ENCODE data around the gene GDE1. TPM values are rescaled to one million over a fixed set of nuclear protein-coding genes. Genes with fewer than 3 reads are reported as not detected.

Gene GDE1
- total RNA-seq, 1 experiment from 2014 or later = 48.7 TPM

GRCh38 chr16:19463468-19464315, 58.2 kb downstream of the GDE1 start:
- no peaks in the 10 kb centered on the region for H3K9me3 ChIP-seq
- H3K36me3 ChIP-seq (ENCODE audit: control insufficient read depth, insufficient read depth, low read length) = no peaks in the 10 kb centered on the region
- H3K27me3 ChIP-seq (replicated peaks; ENCODE audit: control insufficient read depth, insufficient read depth, low read length) = no peaks in the 10 kb centered on the region
- TF ChIP-seq CTCF (IDR thresholded peaks at IDR 0.05; ENCODE audit: insufficient read depth in 1 of 2, low read depth in 1 of 2, low read length in 1 of 2, severe bottlenecking in 1 of 2, unreplicated experiment in 1 of 2) = no peak
- H3K27ac Mint-ChIP-seq (ENCODE audit: unreplicated experiment) = no peak overlapping the region
- POLR2A ChIA-PET = no interaction called here
- H3K4me1 ChIP-seq = no peaks in the 10 kb centered on the region
- BruUV-seq (replicated peaks) = no TSS peak
- H3K4me3 ChIP-seq (ENCODE audit: low read depth, low read length) = no peak overlapping the region
- CTCF ChIA-PET = no interaction called here
- no peak for DNase-seq
- no peaks in the 10 kb centered on the region for H3K4me1 Mint-ChIP-seq (ENCODE audit: low read depth, unreplicated experiment)
- no peak overlapping the region for H3K4me3 Mint-ChIP-seq (ENCODE audit: unreplicated experiment)
- no peaks in the 10 kb centered on the region for H3K36me3 Mint-ChIP-seq (ENCODE audit: insufficient read depth, unreplicated experiment)
- peaks cover 2% of the 10 kb centered on the region for H3K27me3 Mint-ChIP-seq (ENCODE audit: insufficient read depth, unreplicated experiment)
- intact Hi-C loops (cut with micrococcal nuclease; ENCODE audit: unreplicated experiment) = no loop called here
- no peaks in the 10 kb centered on the region for H3K9me3 Mint-ChIP-seq (ENCODE audit: unreplicated experiment)

GRCh38 chr16:19460397-19460796, 61.5 kb downstream of the GDE1 start:
- ChIA-PET CTCF (no interaction called here), POLR2A (no interaction called here)
- Histone ChIP-seq H3K27me3 (replicated peaks; ENCODE audit: control insufficient read depth, insufficient read depth, low read length) (no peaks in the 10 kb centered on the region), H3K9me3 (no peaks in the 10 kb centered on the region), H3K36me3 (ENCODE audit: control insufficient read depth, insufficient read depth, low read length) (no peaks in the 10 kb centered on the region), H3K4me1 (no peaks in the 10 kb centered on the region), H3K4me3 (ENCODE audit: low read depth, low read length) (no peak overlapping the region)
- Mint-ChIP-seq H3K4me3 (ENCODE audit: unreplicated experiment) (no peak overlapping the region), H3K36me3 (ENCODE audit: insufficient read depth, unreplicated experiment) (no peaks in the 10 kb centered on the region), H3K4me1 (ENCODE audit: low read depth, unreplicated experiment) (no peaks in the 10 kb centered on the region), H3K9me3 (ENCODE audit: unreplicated experiment) (no peaks in the 10 kb centered on the region), H3K27ac (ENCODE audit: unreplicated experiment) (no peak overlapping the region), H3K27me3 (ENCODE audit: insufficient read depth, unreplicated experiment) (peaks cover 4% of the 10 kb centered on the region)
- DNase-seq = no peak
- no peak for TF ChIP-seq CTCF (IDR thresholded peaks at IDR 0.05; ENCODE audit: insufficient read depth in 1 of 2, low read depth in 1 of 2, low read length in 1 of 2, severe bottlenecking in 1 of 2, unreplicated experiment in 1 of 2)
- intact Hi-C loops (cut with micrococcal nuclease; ENCODE audit: unreplicated experiment) = no loop called here
- BruUV-seq (replicated peaks) = no TSS peak

GRCh38 chr16:19458722-19459379, 63.0 kb downstream of the GDE1 start:
- intact Hi-C loops (cut with micrococcal nuclease; ENCODE audit: unreplicated experiment) = no loop called here
- no peak for DNase-seq
- CTCF ChIA-PET = no interaction called here
- Mint-ChIP-seq H3K27ac (ENCODE audit: unreplicated experiment) (no peak overlapping the region), H3K9me3 (ENCODE audit: unreplicated experiment) (no peaks in the 10 kb centered on the region), H3K4me3 (ENCODE audit: unreplicated experiment) (no peak overlapping the region), H3K27me3 (ENCODE audit: insufficient read depth, unreplicated experiment) (peaks cover 4% of the 10 kb centered on the region), H3K4me1 (ENCODE audit: low read depth, unreplicated experiment) (no peaks in the 10 kb centered on the region), H3K36me3 (ENCODE audit: insufficient read depth, unreplicated experiment) (no peaks in the 10 kb centered on the region)
- Histone ChIP-seq H3K36me3 (ENCODE audit: control insufficient read depth, insufficient read depth, low read length) (no peaks in the 10 kb centered on the region), H3K4me1 (no peaks in the 10 kb centered on the region), H3K4me3 (ENCODE audit: low read depth, low read length) (no peak overlapping the region), H3K9me3 (no peaks in the 10 kb centered on the region), H3K27me3 (replicated peaks; ENCODE audit: control insufficient read depth, insufficient read depth, low read length) (no peaks in the 10 kb centered on the region)
- POLR2A ChIA-PET = no interaction called here
- BruUV-seq (replicated peaks) = no TSS peak
- no peak for TF ChIP-seq CTCF (IDR thresholded peaks at IDR 0.05; ENCODE audit: insufficient read depth in 1 of 2, low read depth in 1 of 2, low read length in 1 of 2, severe bottlenecking in 1 of 2, unreplicated experiment in 1 of 2)

Other genes starting within 250 kb of the GDE1 start
- not detected in 2 replicates for gene CLEC19A, start 236.4 kb downstream of the GDE1 start, total RNA-seq (2022)
- gene TMC5, start 104.2 kb downstream of the GDE1 start, total RNA-seq (2022) = 1.5 and 2.3 TPM in 2 replicates
- 7.5 and 9.4 TPM in 2 replicates for gene CCP110, start 1.8 kb upstream of the GDE1 start, total RNA-seq (2022)
- gene VPS35L, start 33.6 kb upstream of the GDE1 start, total RNA-seq (2022) = 5.4 and 7.2 TPM in 2 replicates
- gene KNOP1, start 196.1 kb upstream of the GDE1 start, total RNA-seq (2022) = 29.3 and 31.4 TPM in 2 replicates
- 1.7 and 2.0 TPM in 2 replicates for gene IQCK, start 196.2 kb upstream of the GDE1 start, total RNA-seq (2022)